Peyer's patch (tissue), 4 donors: ENCODE measurements around the gene CGB1. TPM values are rescaled to one million over a fixed set of nuclear protein-coding genes. Genes with fewer than 3 reads are reported as not detected.
"Not testable (repeated sequence)": the region's sequence is repeated elsewhere in the genome, so short reads cannot be mapped to it uniquely, and the experiment has no call there.

ENCODE experiments used
- DNase-seq, 3 donors: peaks; one replicate each; pipeline ENCODE4 v3.0.0-alpha.2; 2017 to 2019
- H3K27ac ChIP-seq, 4 donors: fragments of 200-600 bp; sonication (generic); one replicate each; pipeline ENCODE4 v1.5.1; 2016 to 2019
- H3K27me3 ChIP-seq, 2 donors: fragments of 200-600 bp; sonication (generic); one replicate each; pipeline ENCODE4 v1.5.1; 2019
- H3K36me3 ChIP-seq, 3 donors: fragments of 200-600 bp; sonication (generic); one replicate each; pipeline ENCODE4 v1.5.1; 2016 to 2019
- H3K4me1 ChIP-seq, 4 donors: fragments of 200-600 bp; sonication (generic); one replicate each; pipeline ENCODE4 v1.5.1; 2016 to 2019
- H3K4me3 ChIP-seq, 4 donors: fragments of 200-600 bp; sonication (generic); 1 replicate in 3 of 4; 2 replicates in 1 of 4; pipeline ENCODE4 v1.5.1; 2016 to 2019; ENCODE audit warnings: mild to moderate bottlenecking in 1 of 4
- H3K9me3 ChIP-seq, 4 donors: fragments of 200-600 bp; sonication (generic); one replicate each; pipeline ENCODE4 v1.5.1; 2016 to 2019; ENCODE audit warnings: mild to moderate bottlenecking in 1 of 4
- CTCF ChIP-seq, 6 experiments: fragments of 450-650 bp in 4 of 6; fragments of 200-600 bp in 2 of 6; sonication (generic) in 1 of 6; IDR thresholded peaks; one replicate each; pipeline ENCODE4 v1.5.1; 2017 to 2019; ENCODE audit warnings: antibody characterized with exemption in 6 of 6, mild to moderate bottlenecking in 3 of 6, moderate library complexity in 1 of 6
- POLR2A ChIP-seq, 2 donors: fragments of 450-650 bp; IDR thresholded peaks; one replicate each; pipeline ENCODE4 v1.5.1; 2017; ENCODE audit warnings: antibody characterized with exemption in 2 of 2, mild to moderate bottlenecking in 2 of 2, moderate library complexity in 2 of 2
- total RNA-seq, 4 donors: library from RNA; depleted of rRNA; stranded (reverse); fragments of >200 nt; gene quantifications; one replicate each; pipeline ENCODE4 v1.1.0, GENCODE V29; 2016

CGB1 gene
- total RNA-seq, 4 donors from 2014 or later: not detected

- no peak within 1 kb of the TSS for H3K27ac ChIP-seq
- H3K27me3 ChIP-seq: no peaks in the 10 kb centered on the region
- DNase-seq: peak; percentile 30 to 82 (median 81)
- H3K36me3 ChIP-seq: no peaks in the 10 kb centered on the region
- TF ChIP-seq CTCF (IDR thresholded peaks at IDR 0.05) (no peak), POLR2A (IDR thresholded peaks at IDR 0.05) (no peak)
- H3K9me3 ChIP-seq: no peaks in the 10 kb centered on the region
- H3K4me1 ChIP-seq: peaks cover 0 to 19% (median 10%) of the 10 kb centered on the region in 4 donors
- peak within 1 kb of the TSS; percentile 39 to 62 (median 60) for H3K4me3 ChIP-seq
These were observed 21.0 kb upstream of the CGB1 start, which contains the start of gene CGB7 for GRCh38 chr19:49057636-49058234. TSS of gene CGB7 (minus strand) at chr19:49057749. CDS start at chr19:49055375, 2,374 bp downstream.

GRCh38 chr19:49056902-49057596 lies 20.4 kb upstream of the CGB1 start:
- H3K36me3 ChIP-seq, DNase-seq, H3K27ac ChIP-seq, H3K27me3 ChIP-seq, H3K9me3 ChIP-seq: not testable (repeated sequence)
- Histone ChIP-seq H3K4me3 (peak overlapping the region; percentile 39 to 62 (median 60)), H3K4me1 (peaks cover 0 to 19% (median 10%) of the 10 kb centered on the region in 4 donors)

GRCh38 chr19:49056101-49056901 lies 19.6 kb upstream of the CGB1 start:
- no peak for TF ChIP-seq POLR2A (IDR thresholded peaks at IDR 0.05)
- TF ChIP-seq CTCF (IDR thresholded peaks at IDR 0.05): peak in 4 of 6 experiments; percentile 15 to 38 (median 28)
- H3K4me1 ChIP-seq: peaks cover 0 to 19% (median 10%) of the 10 kb centered on the region in 4 donors
- no peaks in the 10 kb centered on the region for H3K9me3 ChIP-seq
- DNase-seq: peak; percentile 45 to 76 (median 72)
- H3K36me3 ChIP-seq: no peaks in the 10 kb centered on the region
- H3K27me3 ChIP-seq: no peaks in the 10 kb centered on the region
- peak overlapping the region; percentile 39 to 62 (median 60) for H3K4me3 ChIP-seq
- H3K27ac ChIP-seq: no peak overlapping the region

GRCh38 chr19:49050376-49051033 lies 13.8 kb upstream of the CGB1 start:
- H3K27me3 ChIP-seq, H3K36me3 ChIP-seq, H3K4me1 ChIP-seq, H3K4me3 ChIP-seq, DNase-seq, H3K27ac ChIP-seq, H3K9me3 ChIP-seq: not testable (repeated sequence)

- H3K4me3 ChIP-seq, H3K27me3 ChIP-seq, H3K4me1 ChIP-seq: not testable (repeated sequence)
These were observed 13.1 kb upstream of the CGB1 start for GRCh38 chr19:49049834-49050233.

GRCh38 chr19:49049011-49049410 lies 12.3 kb upstream of the CGB1 start, which contains the start of gene CGB8:
TSS of gene CGB8 (minus strand) at chr19:49049111. CDS start at chr19:49048739, 372 bp downstream.
- H3K27me3 ChIP-seq, H3K36me3 ChIP-seq, H3K9me3 ChIP-seq, H3K4me3 ChIP-seq, H3K4me1 ChIP-seq, H3K27ac ChIP-seq, DNase-seq: not testable (repeated sequence)

More at GRCh38 chr19:49049834-49050233, 13.1 kb upstream of the CGB1 start:
- DNase-seq, H3K36me3 ChIP-seq, H3K27ac ChIP-seq, H3K9me3 ChIP-seq: not testable (repeated sequence)

GRCh38 chr19:49043548-49043947 lies 6.9 kb upstream of the CGB1 start, which contains the start of gene CGB5:
TSS of gene CGB5 (plus strand) at chr19:49043848. CDS start at chr19:49044210, 362 bp downstream.
- not testable (repeated sequence) for DNase-seq, H3K4me3 ChIP-seq, H3K4me1 ChIP-seq

GRCh38 chr19:49042666-49043065 lies 6.0 kb upstream of the CGB1 start:
- H3K27ac ChIP-seq, H3K9me3 ChIP-seq, H3K4me1 ChIP-seq, H3K36me3 ChIP-seq, H3K27me3 ChIP-seq, H3K4me3 ChIP-seq, DNase-seq: not testable (repeated sequence)

More at GRCh38 chr19:49043548-49043947, 6.9 kb upstream of the CGB1 start, which contains the start of gene CGB5:
- H3K9me3 ChIP-seq, H3K27ac ChIP-seq, H3K36me3 ChIP-seq, H3K27me3 ChIP-seq: not testable (repeated sequence)
